T47D (cell line): ENCODE measurements around the gene NFKBIL1.

Experiments used
- DNase-seq, 2 experiments: peaks; one replicate each; pipeline versions ENCODE4 v3.0.0 to v3.0.0-alpha.2; 2011 to 2012; ENCODE audit warnings: low read depth in 1 of 2, low spot score in 1 of 2
- JUND ChIP-seq: IDR thresholded peaks from 2 replicates; pipeline ENCODE4 v1.6.1; 2012; ENCODE audit warnings: low read depth
- in situ Hi-C: cut with HindIII; loops from 2 replicates; pipeline ENCODE4 v1.10.0; 2016; ENCODE audit warnings: low sequenced_read_pairs, low pct_unique_long_range_greater_than_20kb

Gene NFKBIL1

GRCh38 chr6:31529329-31530150 is 17.9 kb upstream of the NFKBIL1 start:
- no peak for DNase-seq
- TF ChIP-seq JUND = no peak
- in situ Hi-C loops = no loop called here

DNA sequence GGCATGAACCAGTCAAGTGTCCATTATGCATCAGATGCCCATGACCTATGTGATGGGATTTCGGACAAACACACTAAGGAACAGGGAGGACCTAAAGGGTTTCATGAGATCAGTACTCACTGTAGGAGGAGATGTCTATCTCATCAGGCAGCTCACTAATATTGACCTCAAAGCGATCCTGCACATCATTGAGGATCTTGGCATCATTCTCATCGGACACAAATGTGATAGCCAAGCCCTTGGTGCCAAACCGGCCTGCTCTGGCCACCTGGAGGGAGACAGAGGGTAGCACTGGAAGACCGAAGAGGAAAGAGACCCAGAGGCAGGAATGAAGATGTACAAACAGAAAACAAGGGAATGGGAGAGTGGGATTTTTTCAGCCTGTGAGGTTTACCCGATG is 16.7 kb upstream of the NFKBIL1 start:
- in situ Hi-C loops = no loop called here
- DNase-seq = no peak
- no peak for TF ChIP-seq JUND

DNA sequence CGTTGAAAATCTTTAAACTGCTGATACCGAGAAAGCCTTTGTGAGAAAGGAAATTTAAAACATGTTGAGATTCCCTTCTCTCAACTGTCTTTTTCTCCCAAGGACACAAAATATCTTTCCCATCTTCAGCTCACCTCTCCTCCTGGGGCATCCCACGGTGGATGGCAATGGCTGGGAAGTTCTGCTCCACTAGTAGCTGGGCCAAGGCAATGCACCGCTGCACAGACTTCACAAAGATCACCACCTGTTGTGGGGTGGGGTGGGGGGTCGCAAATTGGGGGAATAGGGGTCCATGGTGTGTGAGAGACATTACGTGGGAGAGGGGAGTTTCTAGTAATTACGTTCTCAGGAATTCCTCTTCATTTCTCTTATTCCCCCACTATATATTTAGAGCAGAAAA is 16.2 kb upstream of the NFKBIL1 start:
- DNase-seq = no peak
- no peak for TF ChIP-seq JUND
- in situ Hi-C loops = no loop called here

- no peak for DNase-seq
- TF ChIP-seq JUND = no peak
Measured at GRCh38 chr6:31531771-31532643, 15.4 kb upstream of the NFKBIL1 start.

DNA sequence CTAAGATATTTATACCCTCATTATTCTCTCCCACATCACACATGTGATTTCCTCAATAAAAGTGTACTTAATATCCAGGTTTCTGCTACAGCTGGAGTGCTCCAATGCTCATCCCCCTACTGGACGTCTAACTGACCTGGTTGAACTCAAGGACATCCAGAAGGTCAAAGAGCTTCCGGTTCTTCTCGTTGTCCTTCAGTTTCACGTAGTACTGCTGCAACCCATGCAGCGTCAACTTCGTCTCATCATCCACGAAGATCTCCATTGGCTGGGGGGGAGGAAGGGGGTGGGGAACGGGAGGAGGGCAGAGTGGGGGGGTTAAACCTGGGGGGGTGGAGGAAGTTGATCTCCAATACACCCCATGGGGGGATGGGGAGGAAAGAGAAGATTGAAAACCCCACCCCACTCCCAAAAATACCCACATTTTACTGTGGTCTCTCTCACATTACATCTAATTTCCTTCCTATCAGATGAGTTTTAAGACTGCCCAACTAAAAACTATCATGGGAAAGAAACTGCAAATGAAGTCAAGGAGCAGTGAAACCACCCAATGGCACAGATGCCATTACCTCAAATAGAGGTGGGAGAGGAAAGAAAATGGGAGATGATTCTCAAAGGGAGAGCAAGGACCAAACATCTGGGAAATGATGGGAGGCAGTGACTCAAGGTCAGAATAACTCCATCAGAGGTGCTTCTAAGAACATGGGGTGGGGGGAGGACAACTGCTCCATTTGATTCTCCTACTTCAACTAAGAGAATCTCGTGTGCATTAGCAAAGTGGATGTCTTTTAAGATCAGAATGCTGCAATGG is 14.6 kb upstream of the NFKBIL1 start:
- in situ Hi-C loops = no loop called here
- TF ChIP-seq JUND = no peak
- no peak for DNase-seq

More at GRCh38 chr6:31531771-31532643, 15.4 kb upstream of the NFKBIL1 start:
- in situ Hi-C loops = no loop called here

GRCh38 chr6:31533455-31533841 is 14.0 kb upstream of the NFKBIL1 start:
- in situ Hi-C loops = no loop called here
- no peak for TF ChIP-seq JUND

DNA sequence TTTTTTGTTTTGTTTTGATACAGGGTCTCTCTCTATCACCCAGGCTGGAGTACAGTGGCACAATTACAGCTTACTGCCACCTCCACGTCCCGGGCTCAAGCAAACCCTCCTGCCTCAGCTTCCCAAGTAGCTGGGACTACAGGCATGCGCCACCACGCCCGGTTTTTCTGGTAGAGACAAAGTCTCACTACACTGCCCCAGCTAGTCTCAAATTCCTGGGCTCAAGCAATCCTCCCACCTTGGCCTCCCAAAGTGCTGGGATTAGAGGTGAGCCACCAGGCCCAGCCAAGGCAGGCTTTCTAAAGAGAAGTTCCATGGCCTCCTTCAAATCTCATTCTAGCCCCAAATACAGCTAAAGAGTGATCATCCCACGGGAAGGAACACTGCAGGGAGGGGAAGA is 13.4 kb upstream of the NFKBIL1 start:
- DNase-seq = no peak
- in situ Hi-C loops = no loop called here
- no peak for TF ChIP-seq JUND

More at GRCh38 chr6:31533455-31533841, 14.0 kb upstream of the NFKBIL1 start:
- DNase-seq = no peak

- in situ Hi-C loops = no loop called here
- no peak for DNase-seq
- TF ChIP-seq JUND = no peak
Measured at GRCh38 chr6:31534521-31535040, 12.8 kb upstream of the NFKBIL1 start.

- DNase-seq = no peak
- no peak for TF ChIP-seq JUND
- in situ Hi-C loops = no loop called here
Measured at GRCh38 chr6:31535538-31536324, 11.7 kb upstream of the NFKBIL1 start.

GRCh38 chr6:31538805-31539400 is 8.5 kb upstream of the NFKBIL1 start:
- TF ChIP-seq JUND = no peak
- DNase-seq = peak in 1 of 2 experiments; percentile 68
- in situ Hi-C loops = no loop called here

GRCh38 chr6:31540640-31541039 is 6.8 kb upstream of the NFKBIL1 start:
- no peak for DNase-seq
- TF ChIP-seq JUND = no peak
- in situ Hi-C loops = no loop called here
